ENCODE results near the gene HTATIP2. TPM values are rescaled to one million over a fixed set of nuclear protein-coding genes. Genes with fewer than 3 reads are reported as not detected.
A peak's percentile ranks its signal among the peaks of the same experiment; 100 is the strongest.
"Not testable (repeated sequence)": the region's sequence is repeated elsewhere in the genome, so short reads cannot be mapped to it uniquely, and the experiment has no call there.

Gene HTATIP2
- polyA plus RNA-seq, 1 donor from 2014 or later: not detected

DNA sequence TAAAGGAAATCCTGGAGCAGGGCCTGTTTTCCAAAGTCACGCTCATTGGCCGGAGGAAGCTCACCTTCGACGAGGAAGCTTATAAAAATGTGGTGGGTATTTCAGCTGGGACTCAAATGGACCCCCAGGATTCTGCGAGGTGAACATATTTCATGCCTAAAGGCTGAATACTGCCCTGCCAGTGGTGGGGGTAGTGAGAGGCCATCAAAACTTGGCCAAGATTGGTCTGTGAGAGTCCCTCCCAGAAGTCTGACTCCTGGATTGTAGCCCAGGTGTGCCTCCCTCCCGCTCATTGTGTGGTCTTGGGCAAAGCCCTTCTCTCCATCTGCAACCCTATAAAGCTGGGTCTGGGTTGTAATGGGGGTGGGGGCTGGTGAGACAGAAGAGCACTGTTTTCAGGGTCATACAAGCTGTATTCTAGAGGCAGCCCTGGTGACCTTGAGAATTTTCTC, 853 bp downstream of the HTATIP2 start:
- Histone ChIP-seq H3K9ac (ENCODE audit: low read length) (no peak overlapping the region), H3K9me2 (ENCODE audit: insufficient read depth, low read length) (no peaks in the 10 kb centered on the region), H3F3A (ENCODE audit: insufficient read depth, low read length, poor library complexity, severe bottlenecking) (no peaks in the 10 kb centered on the region), H2AFZ (ENCODE audit: low read depth, low read length) (no peak overlapping the region), H4K20me1 (ENCODE audit: insufficient read depth) (no peaks in the 10 kb centered on the region), H3K36me3 (ENCODE audit: insufficient read depth, low read length) (no peaks in the 10 kb centered on the region), H3K79me2 (replicated peaks; ENCODE audit: insufficient read depth, low read length) (no peaks in the 10 kb centered on the region), H3K27ac (ENCODE audit: low read length) (no peak overlapping the region), H3K27me3 (ENCODE audit: insufficient read depth, low read depth, low read length) (peaks cover 42% of the 10 kb centered on the region), H3K4me2 (ENCODE audit: low read length) (no peak overlapping the region), H3K4me3 (ENCODE audit: low read length) (peak overlapping the region; percentile 68), H3K9me3 (ENCODE audit: low read length) (no peaks in the 10 kb centered on the region)
- TF ChIP-seq EP300 (conservative IDR thresholded peaks at IDR 0.05; ENCODE audit: poor library complexity, severe bottlenecking) (no peak), POLR2AphosphoS5 (IDR thresholded peaks at IDR 0.05) (no peak), MXI1 (conservative IDR thresholded peaks at IDR 0.05; ENCODE audit: poor library complexity, severe bottlenecking) (no peak), SMC3 (conservative IDR thresholded peaks at IDR 0.05; ENCODE audit: poor library complexity) (no peak), EZH2 (IDR thresholded peaks at IDR 0.05; ENCODE audit: borderline replicate concordance, insufficient read depth, low read length, poor library complexity, severe bottlenecking) (no peak), RAD21 (conservative IDR thresholded peaks at IDR 0.05) (no peak), CTCF (IDR thresholded peaks at IDR 0.05; ENCODE audit: poor library complexity, severe bottlenecking) (no peak), TAF1 (IDR thresholded peaks at IDR 0.05; ENCODE audit: low read depth) (no peak)
- TF ChIP-seq, protein P1, sequence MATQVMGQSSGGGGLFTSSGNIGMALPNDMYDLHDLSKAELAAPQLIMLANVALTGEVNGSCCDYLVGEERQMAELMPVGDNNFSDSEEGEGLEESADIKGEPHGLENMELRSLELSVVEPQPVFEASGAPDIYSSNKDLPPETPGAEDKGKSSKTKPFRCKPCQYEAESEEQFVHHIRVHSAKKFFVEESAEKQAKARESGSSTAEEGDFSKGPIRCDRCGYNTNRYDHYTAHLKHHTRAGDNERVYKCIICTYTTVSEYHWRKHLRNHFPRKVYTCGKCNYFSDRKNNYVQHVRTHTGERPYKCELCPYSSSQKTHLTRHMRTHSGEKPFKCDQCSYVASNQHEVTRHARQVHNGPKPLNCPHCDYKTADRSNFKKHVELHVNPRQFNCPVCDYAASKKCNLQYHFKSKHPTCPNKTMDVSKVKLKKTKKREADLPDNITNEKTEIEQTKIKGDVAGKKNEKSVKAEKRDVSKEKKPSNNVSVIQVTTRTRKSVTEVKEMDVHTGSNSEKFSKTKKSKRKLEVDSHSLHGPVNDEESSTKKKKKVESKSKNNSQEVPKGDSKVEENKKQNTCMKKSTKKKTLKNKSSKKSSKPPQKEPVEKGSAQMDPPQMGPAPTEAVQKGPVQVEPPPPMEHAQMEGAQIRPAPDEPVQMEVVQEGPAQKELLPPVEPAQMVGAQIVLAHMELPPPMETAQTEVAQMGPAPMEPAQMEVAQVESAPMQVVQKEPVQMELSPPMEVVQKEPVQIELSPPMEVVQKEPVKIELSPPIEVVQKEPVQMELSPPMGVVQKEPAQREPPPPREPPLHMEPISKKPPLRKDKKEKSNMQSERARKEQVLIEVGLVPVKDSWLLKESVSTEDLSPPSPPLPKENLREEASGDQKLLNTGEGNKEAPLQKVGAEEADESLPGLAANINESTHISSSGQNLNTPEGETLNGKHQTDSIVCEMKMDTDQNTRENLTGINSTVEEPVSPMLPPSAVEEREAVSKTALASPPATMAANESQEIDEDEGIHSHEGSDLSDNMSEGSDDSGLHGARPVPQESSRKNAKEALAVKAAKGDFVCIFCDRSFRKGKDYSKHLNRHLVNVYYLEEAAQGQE (IDR thresholded peaks at IDR 0.05; ENCODE audit: borderline replicate concordance): no peak

- not testable (repeated sequence) for H3K36me3 ChIP-seq (ENCODE audit: insufficient read depth, low read length); H3K79me2 ChIP-seq (replicated peaks; ENCODE audit: insufficient read depth, low read length); H2AFZ ChIP-seq (ENCODE audit: low read depth, low read length); H4K20me1 ChIP-seq (ENCODE audit: insufficient read depth); H3K4me3 ChIP-seq (ENCODE audit: low read length); H3K27ac ChIP-seq (ENCODE audit: low read length); H3K9ac ChIP-seq (ENCODE audit: low read length); H3K9me3 ChIP-seq (ENCODE audit: low read length); H3K9me2 ChIP-seq (ENCODE audit: insufficient read depth, low read length); H3F3A ChIP-seq (ENCODE audit: insufficient read depth, low read length, poor library complexity, severe bottlenecking); H3K4me2 ChIP-seq (ENCODE audit: low read length)
- peaks cover 36% of the 10 kb centered on the region for H3K27me3 ChIP-seq (ENCODE audit: insufficient read depth, low read depth, low read length)
Measured at GRCh38 chr11:20365465-20365864, 2.0 kb downstream of the HTATIP2 start.
